Subcutaneous adipose tissue (tissue), 4 donors: ENCODE data around the gene SHC4. TPM values are rescaled to one million over a fixed set of nuclear protein-coding genes. Genes with fewer than 3 reads are reported as not detected.

Source experiments
- CTCF ChIP-seq: fragments of 450-650 bp; IDR thresholded peaks from one replicate; pipeline ENCODE4 v1.5.1; 2016; ENCODE audit warnings: low read depth, mild to moderate bottlenecking, control low read depth, antibody characterized with exemption, moderate library complexity
- total RNA-seq, 4 donors: library from RNA; depleted of rRNA; stranded (reverse); fragments of >200 nt; gene quantifications; one replicate each; pipeline ENCODE4 v1.1.0, GENCODE V29; 2016

SHC4 gene
- total RNA-seq, 4 donors from 2014 or later, result 0.38 to 0.85 TPM; not detected in 2

- no peak for TF ChIP-seq CTCF
Measured at GRCh38 chr15:48802867-48803266, 160.9 kb downstream of the SHC4 start.

DNA sequence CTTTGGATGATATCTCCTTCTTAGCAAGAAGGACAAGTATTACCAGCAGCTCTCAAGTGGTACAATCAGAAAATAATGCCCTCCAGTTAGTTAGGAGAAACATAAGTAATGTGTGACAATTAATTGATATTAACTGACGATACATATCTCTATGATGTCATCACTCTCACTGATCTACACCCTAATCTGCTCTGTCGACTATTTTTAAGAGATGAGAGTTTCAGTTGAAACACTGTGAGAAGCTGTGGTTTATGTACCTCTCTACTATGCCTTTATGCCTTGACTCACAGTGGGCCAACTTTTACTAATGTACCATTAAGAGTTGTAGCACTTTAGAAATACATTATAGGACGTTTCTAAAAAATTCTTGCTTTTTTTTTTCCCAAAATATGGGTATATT, 161.5 kb downstream of the SHC4 start:
- no peak for TF ChIP-seq CTCF

- no peak for TF ChIP-seq CTCF
Measured at GRCh38 chr15:48800811-48801455, 162.8 kb downstream of the SHC4 start.

DNA sequence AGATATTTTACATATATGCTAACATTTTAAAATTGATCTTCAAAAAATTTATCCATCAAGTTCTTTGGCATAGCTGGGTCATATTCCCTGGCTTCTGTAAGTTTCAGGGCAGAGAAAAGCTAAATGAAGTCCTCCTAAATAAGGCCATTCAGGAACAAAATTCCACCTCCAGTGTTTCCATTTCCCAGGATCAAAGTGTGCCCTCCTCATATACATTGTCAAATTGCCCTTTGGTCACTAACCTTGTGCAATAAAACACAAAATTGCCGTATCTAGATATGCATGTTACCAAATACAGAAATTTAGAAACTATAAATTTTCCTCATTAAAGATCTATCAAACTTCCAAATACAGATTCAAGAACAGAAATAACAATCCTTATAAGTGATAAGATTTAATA, 163.5 kb downstream of the SHC4 start:
- no peak for TF ChIP-seq CTCF

DNA sequence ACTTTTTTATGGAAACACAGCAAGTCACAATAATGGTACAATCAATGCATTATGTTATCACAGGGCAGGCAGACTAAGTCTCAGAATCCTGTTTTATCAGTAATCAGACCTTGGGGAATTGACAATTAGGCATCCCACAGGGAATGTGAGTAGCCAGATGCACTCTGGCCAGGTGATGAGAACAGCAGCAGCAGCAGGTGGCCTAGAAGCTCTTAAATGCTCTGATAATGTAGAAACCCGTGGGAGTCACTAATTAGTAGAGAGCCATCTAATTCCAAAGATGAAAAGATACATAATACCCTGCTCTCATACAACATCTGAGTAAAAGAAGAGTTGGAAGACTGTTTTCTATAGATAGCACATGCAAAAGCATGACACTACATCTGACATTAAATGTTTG, 165.4 kb downstream of the SHC4 start:
- no peak for TF ChIP-seq CTCF

DNA sequence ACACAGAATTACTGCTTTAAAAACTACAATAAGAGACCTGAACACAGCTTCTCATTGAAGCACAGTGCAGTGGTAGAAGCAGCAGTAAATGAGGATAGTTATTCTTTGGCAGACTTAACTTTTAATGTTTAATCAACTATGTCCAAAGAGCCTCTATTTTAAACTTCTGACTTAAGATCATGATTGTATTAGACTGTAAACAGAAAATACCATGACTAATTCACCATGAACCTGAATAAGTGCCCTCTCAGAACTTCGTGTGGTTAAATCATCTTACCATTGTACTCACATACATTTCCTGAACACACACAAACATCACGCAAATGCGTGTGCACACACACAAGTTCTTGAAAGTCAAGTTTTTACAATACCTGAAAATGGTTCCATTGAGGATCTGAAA, 166.8 kb downstream of the SHC4 start:
- no peak for TF ChIP-seq CTCF

DNA sequence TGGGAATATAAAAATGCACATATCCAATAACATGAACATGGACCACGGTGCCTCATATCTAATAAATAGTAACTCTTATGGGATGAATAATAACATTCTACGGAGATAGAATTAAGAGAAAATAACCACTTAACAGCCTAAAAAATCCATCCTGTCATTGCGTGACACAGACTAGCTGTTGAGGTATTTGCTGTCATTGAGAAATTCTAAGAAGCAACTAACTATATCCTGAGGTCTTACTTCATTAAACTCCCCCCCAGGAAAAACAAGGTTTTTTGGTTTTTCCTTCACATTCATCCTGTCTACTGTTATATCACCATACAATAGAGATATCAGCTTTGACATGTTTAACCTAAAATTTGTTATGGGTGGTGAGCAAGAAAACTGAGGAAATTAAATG, 167.2 kb downstream of the SHC4 start:
- no peak for TF ChIP-seq CTCF
